ENCODE data around the gene TTC14.

The TTC14 gene

GRCh38 chr3:180631317-180631716, 29.4 kb downstream of the TTC14 start:
- DNase-seq, result no peak

- DNase-seq, result no peak
Measured at GRCh38 chr3:180633722-180634121, 31.8 kb downstream of the TTC14 start.

- no peak for DNase-seq
Measured at GRCh38 chr3:180640987-180641386, 39.0 kb downstream of the TTC14 start.

GRCh38 chr3:180646187-180646790, 44.3 kb downstream of the TTC14 start:
- DNase-seq, result no peak

- DNase-seq, result no peak
Measured at GRCh38 chr3:180656406-180656805, 54.4 kb downstream of the TTC14 start.

GRCh38 chr3:180657094-180657493, 55.1 kb downstream of the TTC14 start:
- no peak for DNase-seq
